Activated T-cell treated with anti-CD3 and anti-CD28 coated beads, Interleukin-2, amount 50 U/mL, for 24 hours (primary cell): ENCODE measurements around the gene RGS6.

Experiments
- DNase-seq: peaks from one replicate; pipeline ENCODE4 v3.0.0-alpha.2; 2020
- H3K27ac Mint-ChIP-seq: 2 replicates; pipeline ENCODE4 v1.8.0; 2020; ENCODE audit warnings: mild to moderate bottlenecking, mixed read lengths
- H3K27me3 Mint-ChIP-seq: 2 replicates; pipeline ENCODE4 v1.8.0; 2020; ENCODE audit warnings: mixed read lengths
- H3K36me3 Mint-ChIP-seq: 2 replicates; pipeline ENCODE4 v1.8.0; 2020; ENCODE audit warnings: low read depth, mixed read lengths
- H3K4me1 Mint-ChIP-seq: 2 replicates; pipeline ENCODE4 v1.8.0; 2020; ENCODE audit warnings: low read depth, mixed read lengths
- H3K4me3 Mint-ChIP-seq: 2 replicates; pipeline ENCODE4 v1.8.0; 2020; ENCODE audit warnings: mild to moderate bottlenecking, moderate library complexity, mixed read lengths
- H3K9me3 Mint-ChIP-seq: 2 replicates; pipeline ENCODE4 v1.8.0; 2020; ENCODE audit warnings: mixed read lengths

Gene RGS6

DNA sequence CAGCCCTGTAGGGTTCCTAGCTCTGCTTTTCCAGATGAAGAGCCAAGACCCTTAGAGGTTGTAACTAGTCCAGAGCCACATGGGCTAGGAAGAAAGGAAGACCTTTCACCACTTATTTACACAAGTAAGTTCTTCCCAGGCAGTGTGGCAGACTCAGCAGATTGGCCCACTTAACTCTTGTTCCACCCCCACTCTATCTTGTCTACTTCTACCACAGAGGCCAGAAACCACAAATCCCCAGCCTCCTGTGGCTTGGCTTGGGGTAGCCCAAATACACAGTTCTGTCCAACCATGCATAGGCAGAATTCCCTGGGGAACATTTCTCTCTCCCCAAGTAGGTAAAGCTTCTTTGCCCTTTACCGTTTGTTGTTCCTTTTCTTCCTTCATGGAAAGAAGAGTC lies 383.5 kb downstream of the RGS6 start:
- H3K4me3 Mint-ChIP-seq = no peak overlapping the region
- H3K36me3 Mint-ChIP-seq = no peaks in the 10 kb centered on the region
- H3K27ac Mint-ChIP-seq = no peak overlapping the region
- no peaks in the 10 kb centered on the region for H3K4me1 Mint-ChIP-seq
- H3K9me3 Mint-ChIP-seq = no peaks in the 10 kb centered on the region
- peaks cover 39% of the 10 kb centered on the region for H3K27me3 Mint-ChIP-seq
- no peak for DNase-seq

DNA sequence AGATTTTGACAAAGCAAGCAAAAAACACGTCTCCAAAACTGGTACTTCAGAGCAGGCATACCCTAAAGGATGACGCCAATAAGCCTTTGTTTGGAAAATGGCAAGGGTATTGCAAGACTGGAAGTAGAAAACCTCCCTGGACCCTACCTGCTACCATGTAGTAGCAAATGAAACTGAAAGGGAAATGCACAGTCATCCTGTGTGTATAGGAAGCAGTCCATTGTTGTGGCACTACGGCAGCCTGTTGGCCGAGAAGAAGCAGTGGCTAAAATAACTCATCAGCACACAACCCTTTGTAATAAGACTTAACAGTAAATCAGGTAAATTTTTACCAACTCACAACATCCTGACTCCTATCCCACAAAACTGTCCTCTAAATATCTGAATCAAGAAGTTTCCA lies 386.4 kb downstream of the RGS6 start:
- H3K4me3 Mint-ChIP-seq = no peak overlapping the region
- peaks cover 28% of the 10 kb centered on the region for H3K27me3 Mint-ChIP-seq
- no peaks in the 10 kb centered on the region for H3K4me1 Mint-ChIP-seq
- H3K36me3 Mint-ChIP-seq = no peaks in the 10 kb centered on the region
- H3K9me3 Mint-ChIP-seq = no peaks in the 10 kb centered on the region
- no peak for DNase-seq
- no peak overlapping the region for H3K27ac Mint-ChIP-seq

DNA sequence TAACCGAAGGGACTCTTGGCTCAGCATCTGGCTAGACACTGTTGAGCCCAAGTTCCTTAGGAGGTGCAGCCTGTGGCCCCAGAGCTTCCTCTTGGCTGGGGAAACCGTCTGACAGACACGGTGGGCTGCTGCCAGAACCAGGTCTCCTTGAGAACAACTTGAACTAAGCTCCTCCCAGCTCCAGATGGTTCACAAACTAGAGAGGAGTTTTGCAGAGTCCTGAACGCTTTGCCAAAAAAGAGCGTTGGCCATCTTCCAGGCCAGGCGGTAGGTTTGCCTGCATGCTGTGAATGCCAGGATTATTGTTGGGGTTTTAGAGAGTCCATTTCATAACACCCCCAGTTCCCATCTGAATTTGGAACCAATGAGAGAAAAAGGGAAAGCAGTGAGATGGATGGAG lies 399.8 kb downstream of the RGS6 start:
- Mint-ChIP-seq H3K4me1 (no peaks in the 10 kb centered on the region), H3K27ac (no peak overlapping the region), H3K9me3 (no peaks in the 10 kb centered on the region), H3K36me3 (no peaks in the 10 kb centered on the region), H3K4me3 (no peak overlapping the region), H3K27me3 (peaks cover 23% of the 10 kb centered on the region)
- no peak for DNase-seq

DNA sequence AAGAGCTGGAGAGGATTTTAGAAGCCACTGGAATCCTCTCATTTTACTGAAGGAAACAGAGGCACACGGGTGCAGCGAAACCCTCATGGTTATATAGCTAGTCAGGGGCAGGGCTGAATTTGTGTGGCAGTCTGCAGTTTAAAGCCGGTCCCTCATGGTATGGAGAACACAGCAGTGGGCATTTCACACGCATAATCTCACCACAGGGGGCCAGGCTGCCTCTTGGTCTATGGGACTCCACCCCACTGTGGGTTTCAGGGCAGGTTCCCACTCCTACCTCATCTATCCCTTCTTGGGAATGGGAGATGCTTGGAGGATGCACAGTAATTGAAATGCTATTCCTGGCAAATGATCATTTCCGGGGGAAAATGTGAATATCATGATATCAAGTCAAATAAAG lies 400.6 kb downstream of the RGS6 start:
- Mint-ChIP-seq H3K4me3 (no peak overlapping the region), H3K9me3 (no peaks in the 10 kb centered on the region)

DNA sequence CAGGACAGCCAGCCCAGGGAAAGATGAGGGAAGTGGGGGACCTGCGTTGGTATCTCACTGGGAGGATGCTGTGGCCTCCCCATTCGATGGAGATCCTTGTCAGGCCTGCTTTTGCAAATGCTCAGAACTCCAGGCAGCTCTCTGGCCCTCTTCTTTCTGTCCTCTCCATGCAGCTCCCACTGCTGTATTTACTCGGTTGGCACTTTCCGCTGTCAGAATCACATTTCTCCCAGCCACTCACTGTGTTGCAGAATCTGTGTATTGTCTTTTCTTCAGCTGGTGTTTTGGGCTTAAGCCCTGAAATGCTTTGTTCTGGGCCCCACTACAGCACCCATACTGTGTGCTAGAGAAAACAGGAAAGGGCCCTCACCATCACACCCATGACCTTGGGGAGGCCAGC lies 401.1 kb downstream of the RGS6 start:
- Mint-ChIP-seq H3K27me3 (peaks cover 27% of the 10 kb centered on the region), H3K36me3 (no peaks in the 10 kb centered on the region), H3K27ac (no peak overlapping the region), H3K4me1 (no peaks in the 10 kb centered on the region), H3K4me3 (no peak overlapping the region), H3K9me3 (no peaks in the 10 kb centered on the region)
- DNase-seq = no peak

More for the DNA sequence above, 400.6 kb downstream of the RGS6 start:
- DNase-seq = no peak
- no peaks in the 10 kb centered on the region for H3K4me1 Mint-ChIP-seq
- no peaks in the 10 kb centered on the region for H3K36me3 Mint-ChIP-seq
- peaks cover 23% of the 10 kb centered on the region for H3K27me3 Mint-ChIP-seq
- H3K27ac Mint-ChIP-seq = no peak overlapping the region

DNA sequence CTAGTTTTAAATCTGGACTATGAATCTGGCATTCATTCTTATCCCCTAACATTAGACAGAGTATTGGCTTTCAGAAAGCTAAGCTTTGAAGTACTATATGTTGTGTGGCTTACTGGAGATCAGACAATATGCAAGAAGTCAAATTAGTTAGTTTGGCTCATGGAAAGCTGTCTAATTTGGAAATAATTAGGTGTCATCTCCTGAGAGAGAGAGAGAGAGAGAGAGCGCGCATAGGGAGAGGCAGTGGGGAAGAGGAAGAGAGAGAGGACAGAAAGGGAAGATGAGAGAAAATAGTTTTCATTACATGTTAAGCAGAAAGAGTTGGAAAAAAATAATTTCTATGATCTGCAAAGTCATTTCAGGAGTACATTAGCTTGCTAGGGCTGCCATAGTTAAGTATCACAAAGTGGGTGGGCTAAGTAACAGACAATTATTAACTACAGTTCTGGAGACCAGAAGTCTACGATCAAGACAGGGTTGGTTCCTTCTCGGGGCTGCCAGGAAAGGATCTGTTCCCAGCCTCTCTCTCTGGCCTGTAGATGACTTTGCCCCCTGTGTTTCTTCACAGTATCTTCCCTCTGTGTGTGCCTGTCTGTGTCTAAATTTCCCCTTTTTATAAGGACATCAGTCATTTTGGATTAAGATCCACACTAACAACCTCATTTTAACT lies 404.2 kb downstream of the RGS6 start:
- H3K9me3 Mint-ChIP-seq = peaks cover 6% of the 10 kb centered on the region
- H3K4me1 Mint-ChIP-seq = peaks cover 6% of the 10 kb centered on the region
- H3K27ac Mint-ChIP-seq = no peak overlapping the region
- H3K36me3 Mint-ChIP-seq = no peaks in the 10 kb centered on the region
- no peak overlapping the region for H3K4me3 Mint-ChIP-seq
- H3K27me3 Mint-ChIP-seq = peaks cover 35% of the 10 kb centered on the region
- no peak for DNase-seq

DNA sequence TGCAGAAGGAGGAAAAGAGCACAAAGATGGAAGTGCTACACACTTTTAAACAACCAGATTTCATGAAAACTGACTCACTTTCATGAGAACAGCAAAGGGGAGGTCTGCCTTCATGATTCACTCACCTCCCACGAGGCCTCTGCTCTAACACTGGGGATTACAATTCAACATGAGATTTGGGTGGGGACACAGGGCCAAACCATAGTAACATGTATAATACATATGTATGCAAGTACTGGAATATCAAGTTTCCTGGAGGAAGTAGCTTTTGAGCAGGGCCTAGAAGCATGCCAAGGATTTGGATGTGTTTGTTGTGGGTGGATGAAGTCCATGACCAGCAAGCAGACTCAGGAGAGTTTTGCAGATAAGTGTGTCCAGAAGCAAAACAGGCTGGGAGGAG lies 409.0 kb downstream of the RGS6 start:
- H3K4me3 Mint-ChIP-seq = no peak overlapping the region
- no peaks in the 10 kb centered on the region for H3K36me3 Mint-ChIP-seq
- no peak overlapping the region for H3K27ac Mint-ChIP-seq
- peaks cover 6% of the 10 kb centered on the region for H3K4me1 Mint-ChIP-seq
- peaks cover 7% of the 10 kb centered on the region for H3K9me3 Mint-ChIP-seq
- no peak for DNase-seq
- H3K27me3 Mint-ChIP-seq = peaks cover 12% of the 10 kb centered on the region

DNA sequence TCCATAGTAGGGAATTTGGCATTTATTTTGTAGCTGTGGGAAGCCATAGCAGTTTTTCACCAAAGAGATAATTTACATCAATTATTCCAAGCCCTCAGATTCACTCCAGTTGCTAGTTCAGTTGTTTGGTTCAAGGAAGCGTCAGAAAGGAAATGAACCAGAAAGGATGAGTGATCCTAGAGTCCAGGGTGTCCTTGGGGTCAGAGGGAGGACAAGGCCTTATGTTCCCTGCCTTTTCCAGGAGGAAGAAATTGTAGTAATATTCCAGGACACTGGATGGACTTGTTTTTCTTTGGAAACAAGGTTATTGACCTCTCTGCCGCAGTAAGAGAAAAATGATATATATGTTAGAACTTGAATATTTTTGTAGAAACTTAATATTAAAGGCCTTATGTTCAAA lies 409.5 kb downstream of the RGS6 start:
- H3K36me3 Mint-ChIP-seq = no peaks in the 10 kb centered on the region
- H3K9me3 Mint-ChIP-seq = peaks cover 7% of the 10 kb centered on the region
- DNase-seq = no peak
- H3K4me3 Mint-ChIP-seq = no peak overlapping the region
- no peak overlapping the region for H3K27ac Mint-ChIP-seq
- H3K27me3 Mint-ChIP-seq = peaks cover 12% of the 10 kb centered on the region
- peaks cover 6% of the 10 kb centered on the region for H3K4me1 Mint-ChIP-seq

DNA sequence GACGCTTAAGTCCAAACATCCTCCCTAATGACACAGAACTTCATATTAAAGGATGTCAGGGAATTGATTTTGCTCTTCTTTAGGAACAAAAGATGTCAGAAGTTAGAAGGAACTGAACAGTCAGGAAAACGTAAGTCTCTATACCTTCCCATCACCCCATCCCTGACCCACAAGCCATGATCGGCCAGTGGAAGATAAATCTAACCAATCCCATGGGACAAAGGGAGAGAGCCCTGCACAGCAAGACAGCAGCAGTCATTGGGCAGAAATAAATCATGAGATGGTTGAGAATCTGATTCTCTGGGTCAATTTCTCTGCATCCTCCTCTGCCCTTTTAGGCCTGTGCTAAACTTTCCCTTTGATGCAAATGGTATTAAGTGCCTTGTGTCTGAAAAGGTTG lies 414.9 kb downstream of the RGS6 start:
- H3K4me3 Mint-ChIP-seq = no peak overlapping the region
- H3K36me3 Mint-ChIP-seq = no peaks in the 10 kb centered on the region
- H3K9me3 Mint-ChIP-seq = no peaks in the 10 kb centered on the region
- no peak for DNase-seq
- peaks cover 9% of the 10 kb centered on the region for H3K27me3 Mint-ChIP-seq
- H3K4me1 Mint-ChIP-seq = no peaks in the 10 kb centered on the region
- H3K27ac Mint-ChIP-seq = no peak overlapping the region

DNA sequence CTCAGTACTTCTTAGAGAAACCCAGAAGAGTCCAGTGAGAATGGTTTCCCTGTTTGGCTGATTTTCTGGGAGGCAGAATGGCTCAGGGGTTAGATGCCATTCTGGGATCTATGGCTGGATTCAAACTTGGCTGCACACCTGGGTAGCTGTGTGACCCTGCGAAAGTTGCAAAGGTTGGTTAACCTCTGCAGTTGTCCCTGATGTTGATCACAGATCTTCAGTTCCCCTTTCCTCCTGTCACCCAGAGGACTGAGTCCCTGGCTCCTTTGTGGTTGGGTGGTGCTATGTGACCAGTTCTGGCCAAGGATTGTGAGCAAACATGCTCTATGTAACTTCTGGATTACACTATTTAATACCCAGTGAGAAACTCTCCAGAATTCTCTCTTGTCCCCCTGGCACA lies 418.0 kb downstream of the RGS6 start:
- H3K4me3 Mint-ChIP-seq = no peak overlapping the region
- H3K36me3 Mint-ChIP-seq = no peaks in the 10 kb centered on the region
- H3K9me3 Mint-ChIP-seq = no peaks in the 10 kb centered on the region
- H3K4me1 Mint-ChIP-seq = no peaks in the 10 kb centered on the region
- DNase-seq = no peak
- H3K27me3 Mint-ChIP-seq = peaks cover 14% of the 10 kb centered on the region
- no peak overlapping the region for H3K27ac Mint-ChIP-seq

DNA sequence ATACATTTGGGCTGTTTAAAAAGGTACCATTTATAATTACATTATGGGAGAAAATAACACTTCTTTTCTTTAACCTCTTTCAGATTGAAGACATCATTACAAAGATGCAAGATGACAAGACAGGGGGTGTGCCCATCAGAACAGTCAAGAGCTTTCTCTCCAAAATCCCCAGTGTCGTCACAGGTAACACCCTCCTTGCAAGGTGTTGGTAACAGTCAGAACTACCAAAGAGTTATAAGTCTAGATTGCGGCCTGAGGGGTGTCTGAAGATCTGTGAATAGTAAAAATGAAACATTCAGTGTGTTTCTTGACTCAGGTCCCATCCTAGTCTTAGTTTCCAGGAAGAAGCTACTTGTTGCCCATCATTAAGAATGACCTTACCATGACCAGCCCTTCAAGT lies 419.8 kb downstream of the RGS6 start:
- DNase-seq = no peak
- Mint-ChIP-seq H3K4me3 (no peak overlapping the region), H3K36me3 (no peaks in the 10 kb centered on the region), H3K27ac (no peak overlapping the region), H3K9me3 (no peaks in the 10 kb centered on the region), H3K27me3 (peaks cover 14% of the 10 kb centered on the region), H3K4me1 (no peaks in the 10 kb centered on the region)

DNA sequence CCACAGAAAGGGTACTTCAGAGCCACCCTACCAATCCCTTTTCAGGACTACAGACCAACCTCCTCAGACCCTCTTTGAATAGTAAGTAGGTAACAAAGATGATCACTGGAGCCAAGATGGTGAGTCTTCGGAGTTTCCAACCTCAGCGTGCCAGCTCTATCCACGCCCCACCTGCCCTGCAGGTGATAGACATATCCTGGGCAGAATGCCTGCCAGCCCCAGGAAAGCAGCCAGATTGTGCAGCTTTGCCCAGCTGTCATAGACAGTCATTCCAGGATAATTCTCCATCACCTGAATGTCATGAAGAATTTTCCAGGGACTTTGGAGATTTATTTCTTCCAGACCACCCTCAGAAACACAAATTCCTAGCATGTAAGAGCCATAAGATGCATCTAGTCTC lies 434.4 kb downstream of the RGS6 start:
- H3K4me3 Mint-ChIP-seq = no peak overlapping the region

DNA sequence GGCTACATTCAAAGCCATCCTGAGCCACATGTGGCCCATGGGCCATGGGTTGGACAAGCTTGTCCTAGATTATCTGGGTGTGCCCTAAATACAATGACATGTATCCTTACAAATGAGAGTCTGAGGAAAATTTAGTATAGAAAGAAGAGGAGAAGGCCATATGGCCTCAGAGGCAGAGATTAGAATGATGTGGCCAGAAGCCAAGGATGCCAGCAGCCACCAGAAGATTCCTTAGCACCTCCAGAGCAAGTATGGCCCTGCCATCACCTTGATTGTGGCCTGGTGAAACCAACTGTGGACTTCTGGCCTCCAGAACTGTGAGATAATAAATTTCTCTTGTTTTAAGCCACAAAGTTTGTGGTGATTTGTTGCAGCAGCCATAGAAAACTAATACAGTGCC lies 436.9 kb downstream of the RGS6 start:
- Mint-ChIP-seq H3K9me3 (no peaks in the 10 kb centered on the region), H3K27ac (no peak overlapping the region), H3K36me3 (no peaks in the 10 kb centered on the region), H3K4me3 (no peak overlapping the region), H3K27me3 (peaks cover 17% of the 10 kb centered on the region), H3K4me1 (no peaks in the 10 kb centered on the region)
- DNase-seq = no peak

More for the DNA sequence above, 434.4 kb downstream of the RGS6 start:
- no peaks in the 10 kb centered on the region for H3K9me3 Mint-ChIP-seq
- H3K27me3 Mint-ChIP-seq = peaks cover 7% of the 10 kb centered on the region
- no peaks in the 10 kb centered on the region for H3K4me1 Mint-ChIP-seq
- H3K27ac Mint-ChIP-seq = no peak overlapping the region
- DNase-seq = no peak
- H3K36me3 Mint-ChIP-seq = no peaks in the 10 kb centered on the region

DNA sequence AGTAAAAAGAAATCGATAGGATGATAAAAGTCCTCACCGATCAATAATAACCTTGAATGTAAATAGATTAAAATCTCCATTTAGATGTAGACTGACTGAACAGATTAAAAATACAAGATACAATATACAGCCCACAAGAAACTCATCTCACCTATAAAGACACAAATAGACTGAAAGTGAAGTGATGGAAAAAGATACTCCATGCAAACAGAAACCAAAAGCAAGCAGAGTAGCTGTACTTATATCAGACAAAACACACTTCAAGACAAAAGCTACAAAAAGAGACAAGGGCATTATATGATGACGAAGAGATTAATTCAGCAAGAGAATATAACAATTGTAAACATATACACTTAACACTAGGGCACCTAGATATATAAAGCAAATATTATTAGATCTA lies 444.8 kb downstream of the RGS6 start:
- H3K4me3 Mint-ChIP-seq = no peak overlapping the region
- peaks cover 14% of the 10 kb centered on the region for H3K9me3 Mint-ChIP-seq
- H3K4me1 Mint-ChIP-seq = peaks cover 5% of the 10 kb centered on the region
- DNase-seq = no peak
- H3K36me3 Mint-ChIP-seq = no peaks in the 10 kb centered on the region
- H3K27ac Mint-ChIP-seq = no peak overlapping the region
- peaks cover 40% of the 10 kb centered on the region for H3K27me3 Mint-ChIP-seq

DNA sequence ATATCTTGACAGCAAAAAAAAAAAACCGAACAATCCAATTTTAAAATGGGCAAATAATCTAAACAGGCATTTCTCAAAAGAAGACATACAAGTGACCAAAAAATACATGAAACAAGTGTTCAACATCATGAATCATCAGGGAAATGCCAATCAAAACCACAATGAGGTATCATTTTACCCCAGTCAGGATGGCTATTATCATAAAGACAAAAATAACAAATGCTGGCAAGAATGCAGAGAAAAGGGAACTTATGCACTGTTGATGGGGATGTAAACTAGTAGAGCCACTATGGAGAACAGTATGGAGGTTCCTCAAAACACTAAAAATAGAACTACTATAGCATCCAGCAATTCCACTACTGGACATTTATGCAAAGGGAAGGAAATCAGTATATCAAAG lies 448.2 kb downstream of the RGS6 start:
- H3K9me3 Mint-ChIP-seq = peaks cover 8% of the 10 kb centered on the region
- no peak overlapping the region for H3K4me3 Mint-ChIP-seq
- H3K36me3 Mint-ChIP-seq = no peaks in the 10 kb centered on the region
- no peak overlapping the region for H3K27ac Mint-ChIP-seq
- no peak for DNase-seq
- peaks cover 6% of the 10 kb centered on the region for H3K4me1 Mint-ChIP-seq
- peaks cover 33% of the 10 kb centered on the region for H3K27me3 Mint-ChIP-seq

DNA sequence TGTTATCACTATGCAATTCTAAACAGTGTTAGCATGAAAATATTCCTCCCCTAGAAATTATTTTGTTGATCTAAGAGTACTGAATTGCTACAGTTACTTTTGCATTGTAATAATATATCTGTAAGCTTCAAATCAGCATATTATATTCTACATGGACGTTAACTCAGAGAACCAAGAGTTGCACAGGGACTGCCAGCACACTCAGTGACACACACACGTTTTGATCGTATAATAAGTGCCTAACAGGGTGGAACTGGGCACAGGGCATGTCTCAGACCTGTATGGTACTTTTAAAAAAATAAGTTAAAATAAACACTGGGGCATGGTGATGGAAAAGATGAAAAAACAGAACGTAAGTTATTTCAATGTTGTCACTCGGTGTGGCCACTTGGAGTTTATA lies 451.6 kb downstream of the RGS6 start:
- Mint-ChIP-seq H3K4me3 (no peak overlapping the region), H3K36me3 (no peaks in the 10 kb centered on the region), H3K27me3 (peaks cover 23% of the 10 kb centered on the region), H3K9me3 (no peaks in the 10 kb centered on the region), H3K4me1 (peaks cover 3% of the 10 kb centered on the region), H3K27ac (no peak overlapping the region)
- no peak for DNase-seq
